Esophagus mucosa (tissue), 1 donor: ENCODE measurements around the gene NXPH3. TPM values are rescaled to one million over a fixed set of nuclear protein-coding genes. Genes with fewer than 3 reads are reported as not detected.
A peak's percentile ranks its signal among the peaks of the same experiment; 100 is the strongest.

ENCODE experiments used
- ATAC-seq: fragments of 200-7000 bp; cut with Tn5 transposase; one replicate; pipeline ENCODE4 v1.9.1; 2020
- total RNA-seq: library from RNA; stranded (reverse); gene quantifications from one replicate; pipeline ENCODE4 v1.2.4, GENCODE V29; 2023
- donor health status: DM: yes; HTN: yes; CAD: no.

Gene NXPH3
- total RNA-seq, 1 donor from 2014 or later = 0.16 TPM

DNA sequence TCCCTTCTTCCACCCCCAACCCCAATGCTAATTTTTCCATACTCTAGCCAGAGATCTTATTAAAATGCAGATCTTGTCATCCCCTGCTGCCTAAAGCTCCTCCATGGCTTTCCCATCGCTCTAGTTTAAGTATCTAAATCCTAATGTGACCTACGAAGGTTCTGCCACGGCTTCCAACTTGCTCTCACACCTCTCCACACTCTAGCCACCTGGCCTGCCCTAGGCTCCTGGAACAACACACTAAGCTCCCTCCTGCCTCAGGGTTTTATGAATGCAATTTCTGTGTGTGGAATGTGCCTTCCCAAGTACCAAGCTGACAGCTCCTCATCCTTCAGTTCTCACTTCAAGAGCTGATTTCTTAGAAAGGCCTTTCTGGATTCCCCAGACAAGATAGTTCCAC is 16.6 kb downstream of the NXPH3 start:
- no peak for ATAC-seq

GRCh38 chr17:49595328-49595727 is 19.7 kb downstream of the NXPH3 start:
- ATAC-seq = no peak

GRCh38 chr17:49595980-49596379 is 20.3 kb downstream of the NXPH3 start:
- no peak for ATAC-seq

DNA sequence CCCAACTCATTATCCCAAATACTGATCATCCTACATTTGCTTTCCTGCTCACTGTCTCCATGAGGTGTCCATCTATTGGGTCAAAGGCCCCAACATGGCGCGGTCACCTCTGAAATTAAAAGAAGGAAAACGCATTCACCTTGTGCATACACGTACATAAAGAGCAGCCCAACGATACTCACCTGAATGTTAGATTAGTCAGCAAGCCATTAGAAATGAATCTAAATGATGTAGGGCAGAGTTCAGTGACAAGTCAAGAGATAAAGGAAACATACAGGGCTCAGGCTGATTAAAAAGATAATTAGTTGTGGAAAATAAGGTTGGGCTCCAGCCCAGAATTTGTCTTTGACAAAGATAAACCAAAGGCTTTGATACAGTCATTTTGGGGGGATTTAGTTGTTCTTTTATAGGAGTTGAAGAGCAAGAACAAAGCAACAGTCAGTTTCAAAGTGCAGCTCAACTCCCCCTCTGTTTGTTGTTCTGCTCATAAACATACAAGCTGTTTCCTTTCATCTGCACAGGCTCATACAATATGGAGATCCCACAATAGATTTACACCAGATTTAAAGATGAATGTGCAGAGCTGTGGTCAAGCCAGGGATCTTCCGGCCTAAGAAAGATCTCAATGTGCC is 21.1 kb downstream of the NXPH3 start:
- ATAC-seq = no peak

DNA sequence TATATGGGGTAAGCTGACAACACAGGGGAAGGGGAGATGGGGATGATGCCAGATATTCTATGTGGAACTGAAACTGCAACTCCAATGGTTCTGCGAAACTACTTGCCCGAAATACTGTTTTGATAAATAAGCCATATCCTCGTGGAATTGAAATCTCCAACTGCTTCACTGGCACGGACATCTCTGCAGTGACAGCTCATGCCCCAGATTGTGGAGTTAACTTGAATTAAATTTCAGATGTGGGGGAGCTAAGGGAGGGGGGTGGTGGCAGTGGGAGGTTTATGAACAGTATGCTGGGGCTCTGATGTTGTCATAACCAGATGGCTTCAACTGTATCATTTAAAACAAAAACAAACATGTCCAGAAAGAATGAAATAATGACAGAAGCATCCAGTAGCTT is 21.8 kb downstream of the NXPH3 start:
- no peak for ATAC-seq

- ATAC-seq = no peak
Observed at GRCh38 chr17:49597928-49598655, 22.4 kb downstream of the NXPH3 start.

- ATAC-seq = no peak
Observed at GRCh38 chr17:49598918-49599317, 23.2 kb downstream of the NXPH3 start.

- no peak for ATAC-seq
Observed at GRCh38 chr17:49600949-49601348, 25.3 kb downstream of the NXPH3 start.

GRCh38 chr17:49602783-49603182 is 27.1 kb downstream of the NXPH3 start:
- no peak for ATAC-seq

- no peak for ATAC-seq
Observed at GRCh38 chr17:49603238-49603637, 27.6 kb downstream of the NXPH3 start.

- no peak for ATAC-seq
Observed at GRCh38 chr17:49603720-49604119, 28.0 kb downstream of the NXPH3 start.

- no peak for ATAC-seq
Observed at GRCh38 chr17:49604314-49604869, 28.7 kb downstream of the NXPH3 start.

GRCh38 chr17:49610883-49611584 is 35.4 kb downstream of the NXPH3 start:
- no peak for ATAC-seq

DNA sequence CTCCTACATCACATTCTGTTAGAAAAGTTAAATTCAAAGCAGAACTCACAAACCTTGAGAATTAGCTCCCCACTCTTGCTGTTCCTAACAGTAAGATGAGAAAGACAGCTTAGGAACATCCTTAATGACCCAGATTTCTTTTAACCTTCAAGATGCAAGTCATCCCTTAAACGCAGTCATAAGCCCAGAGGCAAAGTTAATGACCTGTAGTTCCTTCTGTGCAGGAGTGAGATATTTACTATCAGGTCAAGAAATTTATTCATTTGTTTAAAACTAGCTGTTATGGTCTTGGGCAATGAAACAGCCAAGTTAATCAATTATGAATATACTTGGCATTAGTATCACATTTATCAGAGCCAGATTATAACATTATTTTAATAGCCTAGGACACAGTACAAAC is 37.1 kb downstream of the NXPH3 start:
- no peak for ATAC-seq

DNA sequence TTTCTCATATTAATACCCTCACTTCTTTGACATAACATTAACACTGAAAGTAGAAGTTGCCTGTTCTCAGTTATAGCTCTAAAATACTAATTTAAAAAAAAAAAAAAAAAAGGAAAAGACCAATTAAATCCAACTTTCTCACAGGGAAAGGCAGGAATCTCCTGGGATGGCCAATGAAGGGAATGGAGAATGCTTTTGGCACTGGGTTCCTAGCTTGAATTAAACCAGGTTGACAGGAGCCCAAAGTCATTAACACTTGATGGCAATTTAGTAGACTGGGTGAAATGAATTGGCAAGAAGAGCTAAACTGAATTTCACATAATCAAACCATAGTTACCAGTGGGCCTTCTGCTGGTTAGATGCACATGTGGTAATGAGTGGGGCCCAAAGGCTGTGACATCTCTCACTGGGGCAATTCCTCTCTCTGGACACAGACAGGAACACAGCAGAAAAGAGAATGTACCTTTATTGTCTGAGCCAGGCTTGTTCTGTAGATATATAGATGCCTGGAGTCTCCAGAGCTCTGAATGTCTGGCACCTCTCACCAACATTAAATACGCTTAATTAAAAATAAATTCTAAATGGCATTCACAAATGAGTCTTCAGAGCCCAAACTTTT is 37.6 kb downstream of the NXPH3 start:
- ATAC-seq = no peak

- no peak for ATAC-seq
Observed at GRCh38 chr17:49616086-49616485, 40.4 kb downstream of the NXPH3 start.

DNA sequence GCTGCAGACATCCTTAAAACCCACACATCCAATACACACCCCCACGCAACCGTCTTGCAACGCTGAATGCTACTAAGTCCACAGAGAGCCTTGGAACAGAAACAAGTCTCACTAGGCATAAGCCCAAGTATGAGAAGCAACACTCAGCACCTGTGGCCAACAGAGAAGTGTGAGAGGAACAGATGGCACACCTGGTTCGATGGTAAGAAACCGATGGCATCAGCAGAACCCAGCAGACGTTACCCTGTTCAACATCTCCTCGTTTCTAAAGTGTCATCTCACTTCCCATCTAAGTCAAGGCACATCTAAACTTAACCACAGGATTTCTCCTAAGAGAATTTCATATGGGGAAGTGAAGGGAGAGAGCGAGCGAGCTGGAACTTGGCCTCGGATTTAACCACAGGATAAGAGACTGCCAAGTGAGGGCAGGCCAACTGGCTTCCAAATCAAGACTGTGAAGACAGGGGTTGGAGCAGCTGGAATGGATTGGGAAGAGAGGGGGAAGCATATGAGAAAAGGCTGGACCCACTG is 41.0 kb downstream of the NXPH3 start:
- ATAC-seq = peak; percentile 23

GRCh38 chr17:49618028-49618611 is 42.4 kb downstream of the NXPH3 start:
- no peak for ATAC-seq

GRCh38 chr17:49621420-49621819 is 45.7 kb downstream of the NXPH3 start:
- ATAC-seq = no peak

DNA sequence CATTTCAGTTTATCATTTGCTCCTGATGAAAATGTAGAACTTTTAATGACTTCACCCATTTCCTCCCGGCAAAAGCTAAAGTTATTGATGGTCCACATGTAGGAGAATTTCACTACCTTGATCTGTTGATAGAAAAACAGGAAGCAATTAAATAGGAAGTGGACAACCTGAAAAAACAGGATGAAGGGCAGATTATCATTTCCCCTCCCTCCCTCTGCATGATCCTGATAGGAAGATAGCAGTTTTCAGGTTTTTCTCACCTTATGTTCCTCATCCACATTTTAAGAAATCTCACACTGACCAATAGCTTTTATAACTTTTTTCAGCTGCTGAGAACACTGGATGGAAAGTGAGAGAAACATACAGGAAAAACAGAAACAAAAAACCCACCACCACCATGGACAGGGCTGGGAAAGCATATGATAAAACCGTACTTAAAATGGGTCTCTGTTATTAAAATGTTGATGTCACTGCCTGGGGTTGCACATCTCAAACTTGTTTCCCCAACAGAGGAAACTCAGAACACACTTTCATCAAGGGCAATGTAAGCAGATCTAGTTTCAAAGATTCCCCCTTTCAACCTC is 46.4 kb downstream of the NXPH3 start:
- no peak for ATAC-seq

DNA sequence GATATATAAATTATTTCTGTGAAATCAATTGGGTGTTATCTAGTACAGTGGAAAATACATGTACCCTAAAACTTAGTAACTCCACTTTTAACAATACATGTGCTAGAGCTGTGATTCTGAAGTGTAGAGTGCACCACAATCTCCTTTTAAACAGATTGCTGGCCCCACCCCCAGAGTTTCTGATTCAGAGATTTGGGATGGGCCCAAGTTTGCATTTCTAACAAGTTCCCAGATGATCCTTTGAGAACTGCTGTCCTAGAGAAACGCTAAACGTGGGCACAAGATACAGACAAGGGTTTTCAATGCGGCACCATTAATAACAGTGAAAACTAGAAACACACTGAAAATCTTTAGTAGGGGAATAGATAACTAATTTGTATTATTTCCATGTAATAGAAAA is 49.2 kb downstream of the NXPH3 start:
- no peak for ATAC-seq

GRCh38 chr17:49629447-49629846 is 53.8 kb downstream of the NXPH3 start:
- no peak for ATAC-seq
